CD4-positive, alpha-beta T cell (primary cell): ENCODE measurements around the gene DRAXIN. TPM values are rescaled to one million over a fixed set of nuclear protein-coding genes. Genes with fewer than 3 reads are reported as not detected.

Source experiments
- ATAC-seq: fragments of 200-7000 bp; cut with Tn5 transposase; one replicate; pipeline ENCODE4 v1.10.0; 2022; ENCODE audit warnings: mild to moderate bottlenecking; ENCODE audit not compliant: poor library complexity
- CTCF ChIA-PET: fragments of 350-600 bp; sonication (Branson Sonifier 250); formaldehyde crosslinking; loops from one replicate; lab custom pipeline; 2021; ENCODE audit warnings: antibody characterized with exemption, inconsistent platforms; lab: Charles Lee
- POLR2A ChIA-PET: fragments of 350-600 bp; sonication (Branson Sonifier 250); formaldehyde crosslinking; loops from one replicate; lab custom pipeline; 2021; ENCODE audit warnings: antibody characterized with exemption, inconsistent platforms; lab: Charles Lee
- DNase-seq, 14 experiments: peaks; one replicate each; pipeline ENCODE4 v3.0.0-alpha.2; 2013 to 2020; ENCODE audit warnings: mixed read lengths in 2 of 14
- H3K27ac ChIP-seq, 2 donors: one replicate each; pipeline versions ENCODE4 v1.5.1 to v1.7.0; 2013; ENCODE audit warnings: low read length in 2 of 2, low read depth in 1 of 2, mild to moderate bottlenecking in 1 of 2
- H3K27me3 ChIP-seq, 2 experiments: 1 replicate in 1 of 2; 2 replicates in 1 of 2; pipeline versions ENCODE4 v1.6.1 to v1.7.0; 2013; ENCODE audit warnings: low read length in 2 of 2, control low read depth in 1 of 2, mild to moderate bottlenecking in 1 of 2, moderate library complexity in 1 of 2; ENCODE audit not compliant: insufficient read depth in 2 of 2, control insufficient read depth in 1 of 2
- H3K36me3 ChIP-seq: one replicate; pipeline ENCODE4 v1.6.1; 2013; ENCODE audit warnings: low read length, control low read depth; ENCODE audit not compliant: insufficient read depth
- H3K4me1 ChIP-seq: one replicate; pipeline ENCODE4 v1.6.1; 2013; ENCODE audit warnings: low read length, control low read depth; ENCODE audit not compliant: insufficient read depth
- H3K4me3 ChIP-seq: one replicate; pipeline ENCODE4 v1.5.1; 2013; ENCODE audit warnings: mild to moderate bottlenecking, low read length, moderate library complexity
- H3K9me3 ChIP-seq, 2 experiments: 1 replicate in 1 of 2; 2 replicates in 1 of 2; pipeline versions ENCODE4 v1.6.1 to v1.7.0; 2013; ENCODE audit warnings: low read length in 2 of 2, mild to moderate bottlenecking in 2 of 2, control low read depth in 1 of 2, moderate library complexity in 1 of 2; ENCODE audit not compliant: control insufficient read depth in 1 of 2, insufficient read depth in 1 of 2
- H3K27ac Mint-ChIP-seq: one replicate; pipeline ENCODE4 v1.8.0; 2020; ENCODE audit warnings: mixed read lengths
- H3K27me3 Mint-ChIP-seq: one replicate; pipeline ENCODE4 v1.8.0; 2021; ENCODE audit warnings: mixed read lengths
- H3K36me3 Mint-ChIP-seq: one replicate; pipeline ENCODE4 v1.8.0; 2021; ENCODE audit warnings: low read depth, mixed read lengths
- H3K4me1 Mint-ChIP-seq: one replicate; pipeline ENCODE4 v1.8.0; 2021; ENCODE audit warnings: low read depth, mixed read lengths
- H3K4me3 Mint-ChIP-seq: one replicate; pipeline ENCODE4 v1.8.0; 2020; ENCODE audit warnings: mild to moderate bottlenecking, mixed read lengths
- H3K9me3 Mint-ChIP-seq: one replicate; pipeline ENCODE4 v1.8.0; 2020; ENCODE audit warnings: mixed read lengths
- CTCF ChIP-seq: fragments of 200-600 bp; IDR thresholded peaks from one replicate; pipeline ENCODE4 v1.8.0; 2022; ENCODE audit warnings: antibody characterized with exemption, mild to moderate bottlenecking
- intact Hi-C, 2 experiments: fragments of 100-400 bp; cut with DNase I in 1 of 2; cut with micrococcal nuclease in 1 of 2; formaldehyde crosslinking; loops; one replicate each; pipeline versions ENCODE4 v1.15.1 to v1.9.0; 2023 to 2025; cut with DNase I, micrococcal nuclease
- total RNA-seq, 174 experiments: library from RNA in 2 of 174; stranded (reverse) in 2 of 174; gene quantifications; one replicate each; pipeline ENCODE4 v1.2.3 and lab custom pipeline; 2021 to 2026

DRAXIN gene
- total RNA-seq, 2 experiments from 2014 or later = 0.05 to 0.08 TPM

DNA sequence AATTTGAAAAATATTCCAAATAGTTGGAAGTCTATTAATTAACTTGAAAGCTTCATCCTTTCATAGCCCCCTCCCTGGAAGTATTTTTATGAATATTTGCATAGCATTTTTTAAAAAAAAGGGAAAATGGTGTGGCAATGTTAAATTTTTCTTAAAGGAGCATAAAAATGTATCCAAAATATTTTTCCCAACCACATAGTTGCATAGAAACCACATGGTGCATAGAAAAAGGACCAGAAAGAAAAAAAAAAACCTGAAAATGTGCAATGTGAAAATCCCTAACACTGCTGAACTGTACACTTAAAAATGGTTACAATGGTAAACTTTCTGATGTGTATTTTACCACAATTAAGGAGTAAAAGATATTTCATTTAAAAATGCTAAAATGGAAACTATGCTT is 78.5 kb downstream of the DRAXIN start:
- intact Hi-C loops = no loop called here
- Histone ChIP-seq H3K9me3 (no peaks in the 10 kb centered on the region), H3K4me3 (no peak overlapping the region), H3K36me3 (no peaks in the 10 kb centered on the region), H3K4me1 (no peaks in the 10 kb centered on the region), H3K27me3 (no peaks in the 10 kb centered on the region), H3K27ac (no peak overlapping the region)
- Mint-ChIP-seq H3K27me3 (no peaks in the 10 kb centered on the region), H3K36me3 (no peaks in the 10 kb centered on the region), H3K4me3 (no peak overlapping the region), H3K9me3 (no peaks in the 10 kb centered on the region), H3K4me1 (no peaks in the 10 kb centered on the region), H3K27ac (no peak overlapping the region)
- CTCF ChIA-PET = no interaction called here
- TF ChIP-seq CTCF = no peak
- no peak for DNase-seq
- POLR2A ChIA-PET = no interaction called here
- ATAC-seq = no peak

- CTCF ChIA-PET = no interaction called here
- H3K27ac Mint-ChIP-seq = no peak overlapping the region
Measured at GRCh38 chr1:11771481-11772043, 80.1 kb downstream of the DRAXIN start.

DNA sequence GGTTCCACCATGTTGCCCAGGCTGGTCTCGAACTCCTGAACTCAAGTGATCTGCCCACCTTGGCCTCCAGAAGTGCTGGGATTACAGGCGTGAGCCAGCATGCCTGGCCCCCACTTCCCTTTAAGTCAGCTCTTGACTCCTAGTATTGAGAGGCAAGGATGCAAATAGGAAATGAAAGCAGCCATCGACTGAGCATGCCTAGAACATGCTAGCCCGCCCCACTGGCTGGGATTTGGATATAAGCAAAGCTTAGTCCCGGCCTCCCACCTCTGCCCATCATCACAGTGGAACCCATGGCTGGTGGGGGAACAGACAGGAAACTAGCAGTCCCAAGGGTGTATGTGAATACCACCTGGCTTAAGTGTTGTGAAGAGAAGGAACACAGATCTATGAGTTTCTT is 80.9 kb downstream of the DRAXIN start:
- no peak overlapping the region for H3K4me3 Mint-ChIP-seq
- no peak for DNase-seq
- no peak overlapping the region for H3K27ac Mint-ChIP-seq
- Histone ChIP-seq H3K4me1 (no peaks in the 10 kb centered on the region), H3K36me3 (no peaks in the 10 kb centered on the region), H3K27ac (no peak overlapping the region), H3K27me3 (no peaks in the 10 kb centered on the region), H3K9me3 (no peaks in the 10 kb centered on the region), H3K4me3 (no peak overlapping the region)
- TF ChIP-seq CTCF = no peak
- no peaks in the 10 kb centered on the region for H3K9me3 Mint-ChIP-seq
- H3K36me3 Mint-ChIP-seq = no peaks in the 10 kb centered on the region
- ChIA-PET CTCF (no interaction called here), POLR2A (no interaction called here)
- no peaks in the 10 kb centered on the region for H3K27me3 Mint-ChIP-seq
- no peaks in the 10 kb centered on the region for H3K4me1 Mint-ChIP-seq
- intact Hi-C loops = no loop called here
- no peak for ATAC-seq

More at GRCh38 chr1:11771481-11772043, 80.1 kb downstream of the DRAXIN start:
- H3K4me1 ChIP-seq = no peaks in the 10 kb centered on the region
- no peak overlapping the region for H3K27ac ChIP-seq
- POLR2A ChIA-PET = no interaction called here
- H3K27me3 ChIP-seq = no peaks in the 10 kb centered on the region
- Mint-ChIP-seq H3K27me3 (no peaks in the 10 kb centered on the region), H3K36me3 (no peaks in the 10 kb centered on the region), H3K4me3 (no peak overlapping the region), H3K9me3 (no peaks in the 10 kb centered on the region), H3K4me1 (no peaks in the 10 kb centered on the region)
- no peak for TF ChIP-seq CTCF
- intact Hi-C loops = no loop called here
- H3K9me3 ChIP-seq = no peaks in the 10 kb centered on the region
- no peak overlapping the region for H3K4me3 ChIP-seq
- no peak for DNase-seq
- H3K36me3 ChIP-seq = no peaks in the 10 kb centered on the region
- no peak for ATAC-seq
